Measurements from ENCODE around the gene C20orf144. TPM values are rescaled to one million over a fixed set of nuclear protein-coding genes. Genes with fewer than 3 reads are reported as not detected.

The C20orf144 gene
- polyA plus RNA-seq, 2 of the 4 experiments (the other 2 are of a cell fraction) = 0.10 to 0.12 TPM

DNA sequence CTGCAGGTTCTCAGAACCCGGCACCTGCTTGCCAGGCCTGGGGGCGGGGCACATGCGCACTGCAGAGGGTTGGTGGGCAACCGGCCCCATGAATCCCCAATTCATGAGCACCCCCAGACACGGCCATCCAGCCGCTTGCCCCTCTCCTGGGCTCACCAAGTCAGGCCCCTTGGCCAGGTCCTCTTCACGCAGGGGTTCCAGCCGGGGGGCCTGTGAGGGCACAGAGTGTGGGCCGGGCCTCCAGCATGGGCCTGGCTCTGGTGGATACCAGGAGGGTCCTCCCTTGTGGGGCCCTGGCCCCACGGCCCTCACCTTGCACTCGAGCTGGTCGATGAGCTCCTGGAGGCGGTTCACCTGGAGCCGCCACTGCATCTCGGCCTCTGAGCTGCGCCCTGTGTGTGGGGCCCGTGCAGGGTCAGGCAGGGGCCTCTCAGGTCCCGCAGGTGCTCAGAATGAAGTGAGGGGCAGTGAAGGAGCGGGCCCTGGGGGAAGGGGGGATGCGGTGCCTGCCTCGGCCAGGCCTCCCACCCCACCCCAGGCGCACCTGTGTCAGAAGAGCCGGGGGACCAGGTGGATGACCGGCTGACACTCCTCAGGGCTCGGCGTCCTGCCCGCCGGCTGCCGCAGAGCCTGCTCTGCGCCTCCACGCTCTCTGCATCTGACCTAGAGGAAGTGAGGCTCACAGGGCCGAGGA is 2.6 kb upstream of the C20orf144 start (continued):
- TF ChIP-seq, protein P1, sequence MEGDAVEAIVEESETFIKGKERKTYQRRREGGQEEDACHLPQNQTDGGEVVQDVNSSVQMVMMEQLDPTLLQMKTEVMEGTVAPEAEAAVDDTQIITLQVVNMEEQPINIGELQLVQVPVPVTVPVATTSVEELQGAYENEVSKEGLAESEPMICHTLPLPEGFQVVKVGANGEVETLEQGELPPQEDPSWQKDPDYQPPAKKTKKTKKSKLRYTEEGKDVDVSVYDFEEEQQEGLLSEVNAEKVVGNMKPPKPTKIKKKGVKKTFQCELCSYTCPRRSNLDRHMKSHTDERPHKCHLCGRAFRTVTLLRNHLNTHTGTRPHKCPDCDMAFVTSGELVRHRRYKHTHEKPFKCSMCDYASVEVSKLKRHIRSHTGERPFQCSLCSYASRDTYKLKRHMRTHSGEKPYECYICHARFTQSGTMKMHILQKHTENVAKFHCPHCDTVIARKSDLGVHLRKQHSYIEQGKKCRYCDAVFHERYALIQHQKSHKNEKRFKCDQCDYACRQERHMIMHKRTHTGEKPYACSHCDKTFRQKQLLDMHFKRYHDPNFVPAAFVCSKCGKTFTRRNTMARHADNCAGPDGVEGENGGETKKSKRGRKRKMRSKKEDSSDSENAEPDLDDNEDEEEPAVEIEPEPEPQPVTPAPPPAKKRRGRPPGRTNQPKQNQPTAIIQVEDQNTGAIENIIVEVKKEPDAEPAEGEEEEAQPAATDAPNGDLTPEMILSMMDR (IDR thresholded peaks at IDR 0.05) = no peak
- TF ChIP-seq KDM5A (IDR thresholded peaks at IDR 0.05) (no peak), TFCP2L1 (CRISPR knock-in tag; IDR thresholded peaks at IDR 0.05) (no peak), RNF2 (IDR thresholded peaks at IDR 0.05; ENCODE audit: borderline replicate concordance, low read depth) (no peak), CBX8 (IDR thresholded peaks at IDR 0.05) (no peak), ZNF302 (CRISPR knock-in tag; IDR thresholded peaks at IDR 0.05) (no peak), ESRRA (IDR thresholded peaks at IDR 0.05; ENCODE audit: borderline replicate concordance, low read length) (no peak), JUN (IDR thresholded peaks at IDR 0.05) (no peak)
- TF ChIP-seq, protein P2, sequence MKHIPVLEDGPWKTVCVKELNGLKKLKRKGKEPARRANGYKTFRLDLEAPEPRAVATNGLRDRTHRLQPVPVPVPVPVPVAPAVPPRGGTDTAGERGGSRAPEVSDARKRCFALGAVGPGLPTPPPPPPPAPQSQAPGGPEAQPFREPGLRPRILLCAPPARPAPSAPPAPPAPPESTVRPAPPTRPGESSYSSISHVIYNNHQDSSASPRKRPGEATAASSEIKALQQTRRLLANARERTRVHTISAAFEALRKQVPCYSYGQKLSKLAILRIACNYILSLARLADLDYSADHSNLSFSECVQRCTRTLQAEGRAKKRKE (CRISPR knock-in tag; IDR thresholded peaks at IDR 0.05; ENCODE audit: low read depth) = no peak

DNA sequence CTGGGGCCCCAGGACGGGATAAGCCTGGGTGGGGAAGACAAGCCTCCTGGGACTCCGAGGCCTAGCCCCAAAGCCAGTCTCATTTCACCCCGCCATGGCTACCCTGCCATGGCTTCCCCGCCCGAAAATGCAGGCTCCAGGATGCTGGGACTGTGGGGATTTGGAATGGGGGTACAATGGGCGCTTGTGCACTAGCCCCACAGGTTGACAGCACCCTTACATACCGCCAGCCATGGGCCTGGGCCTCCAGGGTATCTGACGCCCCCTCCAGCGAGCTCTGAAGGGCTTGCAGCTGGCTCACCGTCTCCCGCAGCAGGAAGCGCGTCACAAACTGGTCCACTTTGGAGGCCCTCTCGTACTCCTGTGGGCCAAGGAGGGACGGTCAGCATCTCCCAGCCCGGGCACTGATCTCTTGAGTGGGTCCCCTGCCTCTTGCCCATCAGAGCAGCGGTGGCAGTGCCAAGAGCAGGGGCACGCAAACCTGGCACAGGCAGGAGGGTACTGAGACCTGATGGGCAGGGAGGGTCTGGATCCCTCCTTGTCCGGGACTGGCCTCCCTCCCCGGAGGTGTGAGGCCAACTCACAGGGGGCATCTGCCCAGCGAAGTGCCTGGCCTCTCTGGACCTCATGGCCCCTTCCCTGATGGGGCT is 2.0 kb upstream of the C20orf144 start:
- DNase-seq (ENCODE audit: low read depth in 1 of 2, low spot score in 1 of 2) (no peak), FAIRE-seq (no peak), ATAC-seq (no peak)
- Histone ChIP-seq H3K4me3 (no peak overlapping the region), H3K4me1 (peaks cover 15% of the 10 kb centered on the region), H3K9me3 (no peaks in the 10 kb centered on the region), H3K27ac (no peak overlapping the region), H3K4me2 (no peak overlapping the region)
- CTCF ChIA-PET = interaction anchor here (0.6 kb wide), 1 partner anchor 454 kb away, joined by 3 read pairs; no protein-coding TSS in a partner anchor
- TF ChIP-seq HOXB13 (CRISPR knock-in tag; IDR thresholded peaks at IDR 0.05; ENCODE audit: low read depth) = no peak
- no peak for TF ChIP-seq RNF2 (IDR thresholded peaks at IDR 0.05; ENCODE audit: borderline replicate concordance, low read depth)
- TF ChIP-seq FOSL2 (IDR thresholded peaks at IDR 0.05) = no peak
- TF ChIP-seq FOSL2 (CRISPR knock-in tag; IDR thresholded peaks at IDR 0.05) = no peak
- no peak for TF ChIP-seq HOXB5 (CRISPR knock-in tag; IDR thresholded peaks at IDR 0.05)
- no peak for TF ChIP-seq EP300 (IDR thresholded peaks at IDR 0.05)
- no peak for TF ChIP-seq CEBPB (IDR thresholded peaks at IDR 0.05)
- no peak for TF ChIP-seq NPAS2 (CRISPR knock-in tag; IDR thresholded peaks at IDR 0.05; ENCODE audit: borderline replicate concordance)
- TF ChIP-seq MAZ (IDR thresholded peaks at IDR 0.05; ENCODE audit: borderline replicate concordance, low read depth, low read length) = no peak
- no peak for TF ChIP-seq CBX8 (IDR thresholded peaks at IDR 0.05)
- no peak for TF ChIP-seq ESRRA (IDR thresholded peaks at IDR 0.05; ENCODE audit: borderline replicate concordance, low read length)
- TF ChIP-seq, protein P3, sequence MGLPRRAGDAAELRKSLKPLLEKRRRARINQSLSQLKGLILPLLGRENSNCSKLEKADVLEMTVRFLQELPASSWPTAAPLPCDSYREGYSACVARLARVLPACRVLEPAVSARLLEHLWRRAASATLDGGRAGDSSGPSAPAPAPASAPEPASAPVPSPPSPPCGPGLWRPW (IDR thresholded peaks at IDR 0.05) = no peak
- TF ChIP-seq, protein P4, sequence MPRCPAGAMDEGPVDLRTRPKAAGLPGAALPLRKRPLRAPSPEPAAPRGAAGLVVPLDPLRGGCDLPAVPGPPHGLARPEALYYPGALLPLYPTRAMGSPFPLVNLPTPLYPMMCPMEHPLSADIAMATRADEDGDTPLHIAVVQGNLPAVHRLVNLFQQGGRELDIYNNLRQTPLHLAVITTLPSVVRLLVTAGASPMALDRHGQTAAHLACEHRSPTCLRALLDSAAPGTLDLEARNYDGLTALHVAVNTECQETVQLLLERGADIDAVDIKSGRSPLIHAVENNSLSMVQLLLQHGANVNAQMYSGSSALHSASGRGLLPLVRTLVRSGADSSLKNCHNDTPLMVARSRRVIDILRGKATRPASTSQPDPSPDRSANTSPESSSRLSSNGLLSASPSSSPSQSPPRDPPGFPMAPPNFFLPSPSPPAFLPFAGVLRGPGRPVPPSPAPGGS (IDR thresholded peaks at IDR 0.05) = no peak
- TF ChIP-seq CBX2 (IDR thresholded peaks at IDR 0.05; ENCODE audit: borderline replicate concordance, low read depth) = no peak
- no peak for TF ChIP-seq FOXS1 (CRISPR knock-in tag; IDR thresholded peaks at IDR 0.05)
- TF ChIP-seq BHLHE40 (IDR thresholded peaks at IDR 0.05; ENCODE audit: low read depth, low read length) = no peak
- TF ChIP-seq PHF8 (IDR thresholded peaks at IDR 0.05; ENCODE audit: borderline replicate concordance, low read depth) = no peak
- TF ChIP-seq MAFK (IDR thresholded peaks at IDR 0.05; ENCODE audit: partially characterized antibody) = no peak
- TF ChIP-seq, protein P5, sequence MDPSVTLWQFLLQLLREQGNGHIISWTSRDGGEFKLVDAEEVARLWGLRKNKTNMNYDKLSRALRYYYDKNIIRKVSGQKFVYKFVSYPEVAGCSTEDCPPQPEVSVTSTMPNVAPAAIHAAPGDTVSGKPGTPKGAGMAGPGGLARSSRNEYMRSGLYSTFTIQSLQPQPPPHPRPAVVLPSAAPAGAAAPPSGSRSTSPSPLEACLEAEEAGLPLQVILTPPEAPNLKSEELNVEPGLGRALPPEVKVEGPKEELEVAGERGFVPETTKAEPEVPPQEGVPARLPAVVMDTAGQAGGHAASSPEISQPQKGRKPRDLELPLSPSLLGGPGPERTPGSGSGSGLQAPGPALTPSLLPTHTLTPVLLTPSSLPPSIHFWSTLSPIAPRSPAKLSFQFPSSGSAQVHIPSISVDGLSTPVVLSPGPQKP (IDR thresholded peaks at IDR 0.05; ENCODE audit: low read depth, low read length) = no peak
- POLR2A ChIA-PET = no interaction called here
- WGBS (ENCODE audit: missing lambda C conversion rate) = 89% methylated on average over 17 of the region's 21 CpGs

Data from A549 (cell line).